ENCODE data around the gene NDUFAF5. TPM values are rescaled to one million over a fixed set of nuclear protein-coding genes. Genes with fewer than 3 reads are reported as not detected.
"Not testable (repeated sequence)": the region's sequence is repeated elsewhere in the genome, so short reads cannot be mapped to it uniquely, and the experiment has no call there.

Gene NDUFAF5
- total RNA-seq, 1 donor from 2014 or later = 19.4 TPM

- TF ChIP-seq CTCF (IDR thresholded peaks at IDR 0.05) = no peak
- H3K27ac Mint-ChIP-seq (ENCODE audit: unreplicated experiment) = no peak overlapping the region
- no peaks in the 10 kb centered on the region for H3K4me1 Mint-ChIP-seq (ENCODE audit: unreplicated experiment)
- no peaks in the 10 kb centered on the region for H3K27me3 Mint-ChIP-seq (ENCODE audit: unreplicated experiment)
- H3K4me3 Mint-ChIP-seq (ENCODE audit: unreplicated experiment) = no peak overlapping the region
- no peak for DNase-seq (ENCODE audit: extremely low spot score, unreplicated experiment)
- peaks cover 29% of the 10 kb centered on the region for H3K36me3 Mint-ChIP-seq (ENCODE audit: unreplicated experiment)
- no peaks in the 10 kb centered on the region for H3K9me3 Mint-ChIP-seq (ENCODE audit: unreplicated experiment)
Measured at GRCh38 chr20:13755809-13756208, 29.0 kb upstream of the NDUFAF5 start.

DNA sequence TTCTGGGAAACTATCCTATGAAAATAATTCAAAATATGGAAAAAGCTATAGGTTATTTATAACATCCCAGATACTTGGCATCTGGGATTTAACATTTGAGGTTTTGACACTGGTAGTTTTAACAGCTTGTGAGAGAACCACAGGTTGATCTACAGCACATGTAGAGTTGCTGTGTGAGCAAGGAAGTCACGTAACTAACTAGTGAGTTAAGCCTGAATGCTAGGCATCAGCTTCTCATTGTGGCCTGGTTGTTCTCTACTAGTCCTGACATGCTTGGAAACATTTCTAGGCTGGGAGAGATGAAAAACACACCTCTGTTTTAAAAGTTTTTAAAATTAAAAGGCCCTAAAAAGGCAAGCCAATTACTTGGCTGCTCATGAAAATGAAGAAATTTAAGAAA, 28.3 kb upstream of the NDUFAF5 start:
- no peak for TF ChIP-seq CTCF (IDR thresholded peaks at IDR 0.05)
- Mint-ChIP-seq H3K4me1 (ENCODE audit: unreplicated experiment) (no peaks in the 10 kb centered on the region), H3K4me3 (ENCODE audit: unreplicated experiment) (no peak overlapping the region), H3K27ac (ENCODE audit: unreplicated experiment) (no peak overlapping the region), H3K27me3 (ENCODE audit: unreplicated experiment) (no peaks in the 10 kb centered on the region), H3K9me3 (ENCODE audit: unreplicated experiment) (no peaks in the 10 kb centered on the region), H3K36me3 (ENCODE audit: unreplicated experiment) (peaks cover 24% of the 10 kb centered on the region)
- DNase-seq (ENCODE audit: extremely low spot score, unreplicated experiment) = no peak

GRCh38 chr20:13758884-13759283, 25.9 kb upstream of the NDUFAF5 start:
- DNase-seq (ENCODE audit: extremely low spot score, unreplicated experiment) = no peak
- Mint-ChIP-seq H3K4me1 (ENCODE audit: unreplicated experiment) (no peaks in the 10 kb centered on the region), H3K36me3 (ENCODE audit: unreplicated experiment) (peaks cover 26% of the 10 kb centered on the region), H3K9me3 (ENCODE audit: unreplicated experiment) (no peaks in the 10 kb centered on the region), H3K4me3 (ENCODE audit: unreplicated experiment) (no peak overlapping the region), H3K27ac (ENCODE audit: unreplicated experiment) (no peak overlapping the region), H3K27me3 (ENCODE audit: unreplicated experiment) (no peaks in the 10 kb centered on the region)
- TF ChIP-seq CTCF (IDR thresholded peaks at IDR 0.05) = no peak

GRCh38 chr20:13760451-13760946, 24.3 kb upstream of the NDUFAF5 start:
- peaks cover 41% of the 10 kb centered on the region for H3K36me3 Mint-ChIP-seq (ENCODE audit: unreplicated experiment)
- not testable (repeated sequence) for H3K4me3 Mint-ChIP-seq (ENCODE audit: unreplicated experiment); H3K9me3 Mint-ChIP-seq (ENCODE audit: unreplicated experiment); H3K27me3 Mint-ChIP-seq (ENCODE audit: unreplicated experiment); H3K27ac Mint-ChIP-seq (ENCODE audit: unreplicated experiment); H3K4me1 Mint-ChIP-seq (ENCODE audit: unreplicated experiment); DNase-seq (ENCODE audit: extremely low spot score, unreplicated experiment)

GRCh38 chr20:13765299-13765698, 19.5 kb upstream of the NDUFAF5 start:
- Mint-ChIP-seq H3K36me3 (ENCODE audit: unreplicated experiment) (peaks cover 49% of the 10 kb centered on the region), H3K4me1 (ENCODE audit: unreplicated experiment) (no peaks in the 10 kb centered on the region), H3K4me3 (ENCODE audit: unreplicated experiment) (no peak overlapping the region), H3K9me3 (ENCODE audit: unreplicated experiment) (peaks cover 17% of the 10 kb centered on the region), H3K27me3 (ENCODE audit: unreplicated experiment) (no peaks in the 10 kb centered on the region), H3K27ac (ENCODE audit: unreplicated experiment) (no peak overlapping the region)
- TF ChIP-seq CTCF (IDR thresholded peaks at IDR 0.05) = no peak
- DNase-seq (ENCODE audit: extremely low spot score, unreplicated experiment) = no peak

GRCh38 chr20:13765868-13766416, 18.9 kb upstream of the NDUFAF5 start:
- Mint-ChIP-seq H3K4me1 (ENCODE audit: unreplicated experiment) (no peaks in the 10 kb centered on the region), H3K27me3 (ENCODE audit: unreplicated experiment) (no peaks in the 10 kb centered on the region), H3K36me3 (ENCODE audit: unreplicated experiment) (peaks cover 51% of the 10 kb centered on the region), H3K9me3 (ENCODE audit: unreplicated experiment) (peaks cover 17% of the 10 kb centered on the region), H3K4me3 (ENCODE audit: unreplicated experiment) (no peak overlapping the region), H3K27ac (ENCODE audit: unreplicated experiment) (no peak overlapping the region)
- DNase-seq (ENCODE audit: extremely low spot score, unreplicated experiment) = no peak
- TF ChIP-seq CTCF (IDR thresholded peaks at IDR 0.05) = no peak

Data from osteocyte (in vitro differentiated cells).